Measurements from ENCODE around the gene BLNK. TPM values are rescaled to one million over a fixed set of nuclear protein-coding genes. Genes with fewer than 3 reads are reported as not detected.

BLNK gene
- total and polyA plus RNA-seq, 11 donors = 0.25 to 11.1 (median 0.89) TPM; not detected in 1

GRCh38 chr10:96288151-96288621 lies 16.8 kb upstream of the BLNK start:
- ATAC-seq = no peak
- DNase-seq = no peak
- intact Hi-C loops (cut with DNase I) = loop anchor here in 1 of 10 donors (5.0 kb wide), 1 partner anchor 56 kb away; no protein-coding TSS in a partner anchor
- Histone ChIP-seq H3K36me3 (no peaks in the 10 kb centered on the region), H3K4me3 (no peak overlapping the region), H3K27me3 (peaks cover 0 to 46% (median 0%) of the 10 kb centered on the region in 9 donors), H3K4me1 (peaks cover 0 to 12% (median 0%) of the 10 kb centered on the region in 12 donors), H3K9me3 (no peaks in the 10 kb centered on the region), H3K27ac (peak overlapping the region in 1 of 12 donors; percentile 12)
- 56 to 61% (median 58%) methylated on average over 5 of the region's 5 CpGs for WGBS, 4 donors
- no peak for TF ChIP-seq POLR2A (IDR thresholded peaks at IDR 0.05)
- TF ChIP-seq CTCF (IDR thresholded peaks at IDR 0.05) = no peak

GRCh38 chr10:96287392-96288105 lies 16.2 kb upstream of the BLNK start:
- peak overlapping the region in 1 of 12 donors; percentile 12 for H3K27ac ChIP-seq
- ATAC-seq = no peak

GRCh38 chr10:96285331-96285752 lies 14.0 kb upstream of the BLNK start:
- ATAC-seq (no peak), DNase-seq (no peak)
- no peaks in the 10 kb centered on the region for H3K9me3 ChIP-seq
- TF ChIP-seq CTCF (IDR thresholded peaks at IDR 0.05) (no peak), POLR2A (IDR thresholded peaks at IDR 0.05) (no peak)
- no peaks in the 10 kb centered on the region for H3K36me3 ChIP-seq
- H3K27ac ChIP-seq = no peak overlapping the region
- no peak overlapping the region for H3K4me3 ChIP-seq
- 62 to 74% (median 69%) methylated on average over 8 of the region's 8 CpGs for WGBS, 4 donors
- peaks cover 0 to 38% (median 0%) of the 10 kb centered on the region in 9 donors for H3K27me3 ChIP-seq
- H3K4me1 ChIP-seq = peaks cover 0 to 9% (median 0%) of the 10 kb centered on the region in 12 donors
- intact Hi-C loops (cut with DNase I) = loop anchor here in 1 of 10 donors (5.0 kb wide), 1 partner anchor 53 kb away; no protein-coding TSS in a partner anchor

More at GRCh38 chr10:96287392-96288105, 16.2 kb upstream of the BLNK start:
- intact Hi-C loops (cut with DNase I) = loop anchor here in 1 of 10 donors (5.0 kb wide), 1 partner anchor 55 kb away; no protein-coding TSS in a partner anchor
- no peak for DNase-seq
- WGBS, 4 donors = 32 to 39% (median 35%) methylated on average over 6 of the region's 6 CpGs
- Histone ChIP-seq H3K4me3 (no peak overlapping the region), H3K4me1 (peaks cover 0 to 12% (median 0%) of the 10 kb centered on the region in 12 donors), H3K36me3 (no peaks in the 10 kb centered on the region), H3K27me3 (peaks cover 0 to 46% (median 0%) of the 10 kb centered on the region in 9 donors), H3K9me3 (no peaks in the 10 kb centered on the region)
- TF ChIP-seq POLR2A (IDR thresholded peaks at IDR 0.05) (no peak), CTCF (IDR thresholded peaks at IDR 0.05) (no peak)

- H3K9me3 ChIP-seq = no peaks in the 10 kb centered on the region
- H3K36me3 ChIP-seq = no peaks in the 10 kb centered on the region
- intact Hi-C loops (cut with DNase I) = no loop called here
- ATAC-seq (no peak), DNase-seq (no peak)
- H3K27ac ChIP-seq = no peak overlapping the region
- peaks cover 0 to 31% (median 0%) of the 10 kb centered on the region in 9 donors for H3K27me3 ChIP-seq
- H3K4me1 ChIP-seq = peaks cover 0 to 9% (median 0%) of the 10 kb centered on the region in 12 donors
- no peak overlapping the region for H3K4me3 ChIP-seq
- WGBS, 4 donors = 85 to 90% (median 89%) methylated on average over 6 of the region's 6 CpGs
- no peak for TF ChIP-seq CTCF (IDR thresholded peaks at IDR 0.05)
- TF ChIP-seq POLR2A (IDR thresholded peaks at IDR 0.05) = no peak
Observed at GRCh38 chr10:96283756-96284155, 12.4 kb upstream of the BLNK start.
